Endodermal cell (in vitro differentiated cells): ENCODE measurements around the gene HHAT. TPM values are rescaled to one million over a fixed set of nuclear protein-coding genes. Genes with fewer than 3 reads are reported as not detected.

Experiments
- DNase-seq: peaks from one replicate; pipeline ENCODE4 v3.0.0-alpha.2; 2017
- H3K27ac ChIP-seq: 2 replicates; pipeline ENCODE4 v1.5.1; 2013; ENCODE audit warnings: mild to moderate bottlenecking, low read depth, low read length, moderate library complexity
- H3K27me3 ChIP-seq: 2 replicates; pipeline ENCODE4 v1.6.1; 2013; ENCODE audit warnings: mild to moderate bottlenecking, low read length, moderate library complexity; ENCODE audit not compliant: insufficient read depth, control insufficient read depth, poor library complexity, severe bottlenecking
- H3K36me3 ChIP-seq: 2 replicates; pipeline ENCODE4 v1.7.0; 2013; ENCODE audit warnings: mild to moderate bottlenecking, low read length, moderate library complexity; ENCODE audit not compliant: control insufficient read depth, insufficient read depth
- H3K4me1 ChIP-seq: one replicate; pipeline ENCODE4 v1.7.0; 2013; ENCODE audit warnings: low read length; ENCODE audit not compliant: control insufficient read depth, insufficient read depth
- H3K4me3 ChIP-seq: 2 replicates; pipeline ENCODE4 v1.5.1; 2013; ENCODE audit warnings: mild to moderate bottlenecking, low read length, moderate library complexity
- H3K9ac ChIP-seq: 2 replicates; pipeline ENCODE4 v1.6.1; 2013; ENCODE audit warnings: mild to moderate bottlenecking, low read length, moderate library complexity; ENCODE audit not compliant: poor library complexity, severe bottlenecking; ENCODE audit errors: extremely low read depth
- H3K9me3 ChIP-seq: 2 replicates; pipeline ENCODE4 v1.6.1; 2013; ENCODE audit warnings: mild to moderate bottlenecking, low read length, moderate library complexity; ENCODE audit not compliant: control insufficient read depth
- H3K27ac Mint-ChIP-seq: 2 replicates; pipeline ENCODE4 v1.8.0; 2020; ENCODE audit warnings: mixed read lengths
- H3K27me3 Mint-ChIP-seq: 2 replicates; pipeline ENCODE4 v1.8.0; 2021; ENCODE audit warnings: mild to moderate bottlenecking, mixed read lengths; ENCODE audit not compliant: insufficient read depth
- H3K36me3 Mint-ChIP-seq: 2 replicates; pipeline ENCODE4 v1.8.0; 2020; ENCODE audit warnings: low read depth, mixed read lengths
- H3K4me1 Mint-ChIP-seq: 2 replicates; pipeline ENCODE4 v1.8.0; 2020; ENCODE audit warnings: mixed read lengths
- H3K4me3 Mint-ChIP-seq: 2 replicates; pipeline ENCODE4 v1.8.0; 2020; ENCODE audit warnings: mild to moderate bottlenecking, moderate library complexity, mixed read lengths
- H3K9me3 Mint-ChIP-seq: 2 replicates; pipeline ENCODE4 v1.8.0; 2020; ENCODE audit warnings: mild to moderate bottlenecking, mixed read lengths
- CTCF ChIP-seq: fragments of 200-600 bp; sonication (generic); conservative IDR thresholded peaks from 2 replicates; pipeline ENCODE4 v1.5.0; 2021; ENCODE audit warnings: antibody characterized with exemption, mild to moderate bottlenecking
- WGBS, 2 experiments: methylation state at CpG; one replicate each; pipeline versions ENCODE4 v1.1.5 to v1.1.7; 2013; ENCODE audit warnings: missing lambda C conversion rate in 2 of 2, mixed read lengths in 1 of 2; ENCODE audit not compliant: insufficient coverage in 1 of 2, insufficient read length in 1 of 2; 5-methylcytosine and 5-hydroxymethylcytosine counted together
- total RNA-seq, 2 donors: library from RNA; stranded (reverse); fragmentation: NEBNext Ultra II Directional in 1 of 2; extraction: Animal tissue kit (Norgen Biotek cat#: 25700) in 1 of 2; gene quantifications; 2 replicates in 1 of 2; 3 replicates in 1 of 2; pipeline ENCODE4 v1.2.1, GENCODE V29; 2021

Gene HHAT
- total RNA-seq, 2 donors from 2014 or later: 6.9 to 9.8 TPM

- H3K4me1 ChIP-seq: no peaks in the 10 kb centered on the region
- Mint-ChIP-seq H3K36me3 (no peaks in the 10 kb centered on the region), H3K9me3 (no peaks in the 10 kb centered on the region), H3K27me3 (peaks cover 11% of the 10 kb centered on the region), H3K4me3 (no peak overlapping the region), H3K27ac (peak overlapping the region; percentile 99), H3K4me1 (peaks cover 39% of the 10 kb centered on the region)
- H3K9ac ChIP-seq: no peak overlapping the region
- WGBS, 2 experiments: 32 to 43% methylated on average over 1 of the region's 1 CpG
- H3K9me3 ChIP-seq: no peaks in the 10 kb centered on the region
- no peaks in the 10 kb centered on the region for H3K36me3 ChIP-seq
- no peak overlapping the region for H3K27ac ChIP-seq
- no peak for TF ChIP-seq CTCF
- peak; percentile 72 for DNase-seq
- no peaks in the 10 kb centered on the region for H3K27me3 ChIP-seq
- H3K4me3 ChIP-seq: no peak overlapping the region
Observed at GRCh38 chr1:210373628-210373877, 44.9 kb downstream of the HHAT start.

GRCh38 chr1:210373878-210374599 lies 45.3 kb downstream of the HHAT start:
- Histone ChIP-seq H3K27ac (peak overlapping the region; percentile 94), H3K4me3 (no peak overlapping the region), H3K4me1 (no peaks in the 10 kb centered on the region), H3K36me3 (no peaks in the 10 kb centered on the region), H3K9me3 (no peaks in the 10 kb centered on the region), H3K27me3 (no peaks in the 10 kb centered on the region), H3K9ac (peak overlapping the region; percentile 98)
- H3K27me3 Mint-ChIP-seq: peaks cover 8% of the 10 kb centered on the region
- H3K27ac Mint-ChIP-seq: peak overlapping the region; percentile 99
- H3K36me3 Mint-ChIP-seq: no peaks in the 10 kb centered on the region
- H3K4me3 Mint-ChIP-seq: no peak overlapping the region
- peak; percentile 98 for TF ChIP-seq CTCF
- H3K9me3 Mint-ChIP-seq: no peaks in the 10 kb centered on the region
- WGBS, 2 experiments: 0 to 5% methylated on average over 3 to 9 of the region's 9 CpGs
- H3K4me1 Mint-ChIP-seq: peaks cover 38% of the 10 kb centered on the region
- peak; percentile 97 for DNase-seq

- Histone ChIP-seq H3K4me3 (no peak overlapping the region), H3K9ac (peak overlapping the region; percentile 98), H3K4me1 (no peaks in the 10 kb centered on the region), H3K9me3 (no peaks in the 10 kb centered on the region), H3K27ac (no peak overlapping the region), H3K27me3 (no peaks in the 10 kb centered on the region), H3K36me3 (no peaks in the 10 kb centered on the region)
- Mint-ChIP-seq H3K9me3 (no peaks in the 10 kb centered on the region), H3K4me3 (no peak overlapping the region), H3K27me3 (peaks cover 5% of the 10 kb centered on the region), H3K4me1 (peaks cover 33% of the 10 kb centered on the region), H3K36me3 (no peaks in the 10 kb centered on the region), H3K27ac (peak overlapping the region; percentile 99)
- DNase-seq: peak; percentile 54
- TF ChIP-seq CTCF: no peak
- 45% methylated on average over 3 of the region's 4 CpGs; no CpG with 5 or more reads in 1 of the 2 experiments for WGBS, 2 experiments
Observed at GRCh38 chr1:210374600-210374953, 45.9 kb downstream of the HHAT start.
